HAP-1 (cell line): ENCODE results near the gene CASK.

Experiments used
- DNase-seq, 2 experiments: peaks; one replicate each; pipeline ENCODE4 v3.0.0-alpha.2; 2016 to 2020; ENCODE audit warnings: low spot score in 2 of 2
- H3K27me3 ChIP-seq: fragments of 250-450 bp; sonication (Bioruptor Pico); 2 replicates; pipeline ENCODE4 v1.5.1; 2020; ENCODE audit warnings: low read depth, mild to moderate bottlenecking, moderate library complexity
- H3K36me3 ChIP-seq: fragments of 250-450 bp; sonication (Bioruptor Pico); replicated peaks from 2 replicates; pipeline ENCODE4 v1.5.1; 2020; ENCODE audit warnings: mild to moderate bottlenecking
- H3K4me1 ChIP-seq: fragments of 250-450 bp; sonication (Bioruptor Pico); 2 replicates; pipeline ENCODE4 v1.5.1; 2020; ENCODE audit warnings: mild to moderate bottlenecking
- H3K4me3 ChIP-seq: fragments of 250-450 bp; sonication (Bioruptor Pico); 2 replicates; pipeline ENCODE4 v1.5.1; 2020; ENCODE audit warnings: mild to moderate bottlenecking, moderate library complexity
- H3K9me3 ChIP-seq: fragments of 250-450 bp; sonication (Bioruptor Pico); 2 replicates; pipeline ENCODE4 v1.5.1; 2020; ENCODE audit warnings: mild to moderate bottlenecking, moderate library complexity
- in situ Hi-C: fragments of 300-500 bp; cut with MboI; formaldehyde crosslinking; loops from 3 replicates; pipeline ENCODE4 v1.14.3; 2020; ENCODE audit warnings: low sequenced_read_pairs, inconsistent platforms, mixed read lengths

CASK gene

GRCh38 chrX:41599507-41599906 is 323.8 kb downstream of the CASK start:
- H3K27me3 ChIP-seq, result no peaks in the 10 kb centered on the region
- no peaks in the 10 kb centered on the region for H3K36me3 ChIP-seq
- H3K4me1 ChIP-seq, result peaks cover 17% of the 10 kb centered on the region
- DNase-seq, result no peak
- no peaks in the 10 kb centered on the region for H3K9me3 ChIP-seq
- in situ Hi-C loops, result no loop called here
- H3K4me3 ChIP-seq, result no peak overlapping the region

GRCh38 chrX:41596596-41596995 is 326.8 kb downstream of the CASK start:
- H3K9me3 ChIP-seq, result no peaks in the 10 kb centered on the region
- H3K36me3 ChIP-seq, result no peaks in the 10 kb centered on the region
- in situ Hi-C loops, result no loop called here
- H3K4me1 ChIP-seq, result peaks cover 11% of the 10 kb centered on the region; the same call in 1 of the 2 replicates
- no peak overlapping the region for H3K4me3 ChIP-seq
- no peak for DNase-seq
- no peaks in the 10 kb centered on the region for H3K27me3 ChIP-seq

GRCh38 chrX:41594634-41595033 is 328.7 kb downstream of the CASK start:
- H3K36me3 ChIP-seq, result no peaks in the 10 kb centered on the region
- H3K9me3 ChIP-seq, result no peaks in the 10 kb centered on the region
- H3K4me1 ChIP-seq, result peaks cover 5% of the 10 kb centered on the region; the same call in 1 of the 2 replicates
- in situ Hi-C loops, result no loop called here
- no peak for DNase-seq
- no peaks in the 10 kb centered on the region for H3K27me3 ChIP-seq
- no peak overlapping the region for H3K4me3 ChIP-seq

- Histone ChIP-seq H3K36me3 (no peaks in the 10 kb centered on the region), H3K9me3 (no peaks in the 10 kb centered on the region), H3K27me3 (no peaks in the 10 kb centered on the region), H3K4me3 (no peak overlapping the region), H3K4me1 (no peaks in the 10 kb centered on the region)
- in situ Hi-C loops, result no loop called here
- DNase-seq, result no peak
Measured at GRCh38 chrX:41591906-41592305, 331.4 kb downstream of the CASK start.

DNA sequence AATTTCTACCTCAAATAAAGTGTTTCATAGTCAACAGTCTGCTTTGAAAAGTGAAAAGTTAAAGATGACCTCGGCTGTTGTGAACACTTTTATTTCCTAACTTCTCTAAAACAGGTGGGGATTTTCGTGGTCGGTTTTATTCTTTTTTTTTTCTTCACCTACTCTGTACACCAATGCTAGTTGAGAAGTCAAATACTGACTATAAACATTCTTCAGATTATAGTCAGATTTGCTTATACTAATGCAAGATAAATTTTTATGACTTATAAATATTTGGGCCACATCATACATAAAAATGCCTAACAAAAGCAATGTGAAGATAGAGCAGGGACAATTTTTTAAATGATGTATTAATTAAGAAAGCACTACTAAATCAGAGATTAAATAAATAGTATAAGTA is 332.7 kb downstream of the CASK start:
- H3K4me1 ChIP-seq, result no peaks in the 10 kb centered on the region
- H3K9me3 ChIP-seq, result no peaks in the 10 kb centered on the region
- no peak overlapping the region for H3K4me3 ChIP-seq
- DNase-seq, result no peak
- H3K36me3 ChIP-seq, result no peaks in the 10 kb centered on the region
- H3K27me3 ChIP-seq, result no peaks in the 10 kb centered on the region
- in situ Hi-C loops, result no loop called here

DNA sequence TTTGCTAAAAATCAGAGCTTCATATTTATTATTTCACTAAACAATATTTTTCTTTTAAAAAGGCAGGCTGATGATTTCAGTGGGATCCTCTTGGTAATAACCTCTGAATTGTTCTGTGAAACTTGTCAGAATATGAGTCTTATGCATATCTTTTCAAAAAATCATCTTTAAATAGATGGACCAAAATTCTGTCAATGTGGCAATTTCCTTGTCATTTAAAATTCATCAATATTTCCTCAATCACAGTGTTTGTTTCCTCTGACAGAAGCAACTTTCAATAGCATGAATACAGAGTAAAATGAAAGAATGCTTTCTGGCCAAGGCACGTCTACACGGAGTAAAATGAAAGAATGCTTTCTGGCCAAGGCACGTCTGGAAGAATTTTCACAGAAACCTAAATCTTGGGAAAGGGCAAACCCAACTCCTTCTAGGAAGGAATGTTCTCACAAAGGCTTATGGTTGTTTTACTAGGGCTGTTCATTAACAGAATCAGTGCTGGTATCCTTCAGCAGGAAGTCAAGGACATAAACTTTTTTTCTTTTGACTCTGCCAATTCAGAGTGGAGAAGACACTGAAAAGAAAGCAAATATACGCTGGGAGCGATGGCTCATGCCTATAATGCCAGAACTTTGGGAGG is 333.6 kb downstream of the CASK start:
- Histone ChIP-seq H3K36me3 (no peaks in the 10 kb centered on the region; the same call in 1 of the 2 replicates), H3K9me3 (no peaks in the 10 kb centered on the region), H3K27me3 (no peaks in the 10 kb centered on the region), H3K4me3 (no peak overlapping the region), H3K4me1 (no peaks in the 10 kb centered on the region)
- no peak for DNase-seq
- in situ Hi-C loops, result no loop called here

GRCh38 chrX:41588271-41588670 is 335.1 kb downstream of the CASK start:
- no peaks in the 10 kb centered on the region for H3K9me3 ChIP-seq
- no peaks in the 10 kb centered on the region; the same call in 1 of the 2 replicates for H3K36me3 ChIP-seq
- DNase-seq, result no peak
- no peaks in the 10 kb centered on the region for H3K4me1 ChIP-seq
- no peak overlapping the region for H3K4me3 ChIP-seq
- in situ Hi-C loops, result no loop called here
- H3K27me3 ChIP-seq, result no peaks in the 10 kb centered on the region

DNA sequence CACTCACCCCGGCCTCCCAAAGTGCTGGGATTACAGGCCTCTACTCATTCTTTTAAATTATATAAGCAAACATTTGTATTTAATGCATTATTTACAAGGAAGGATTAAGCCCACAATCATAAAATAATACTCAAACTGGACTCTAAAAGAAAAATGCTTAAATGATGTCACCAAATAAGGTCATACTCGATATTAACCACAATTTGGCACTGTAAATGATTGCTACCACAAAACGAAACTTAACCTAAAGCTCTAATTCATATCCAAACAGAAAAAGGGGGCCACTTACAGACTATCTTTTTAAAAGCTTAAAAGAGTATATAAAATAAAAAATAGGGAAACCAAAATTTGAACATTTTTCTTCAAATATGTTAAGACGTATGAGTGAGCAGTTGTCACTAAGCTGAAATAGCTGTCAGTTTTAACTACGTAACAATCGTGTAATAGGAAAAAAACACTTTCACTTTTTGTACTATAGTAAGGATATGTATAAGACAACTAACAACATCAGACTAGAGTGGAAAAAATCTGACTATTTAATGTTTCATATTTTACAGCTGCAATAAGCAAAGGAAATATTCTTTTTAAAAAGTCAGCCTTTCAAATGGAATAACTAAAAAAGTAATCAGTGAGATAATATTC is 342.8 kb downstream of the CASK start:
- H3K4me1 ChIP-seq, result no peaks in the 10 kb centered on the region
- no peaks in the 10 kb centered on the region for H3K27me3 ChIP-seq
- in situ Hi-C loops, result no loop called here

GRCh38 chrX:41563876-41564275 is 359.5 kb downstream of the CASK start:
- in situ Hi-C loops, result loop anchor here (25.0 kb wide), 1 partner anchor 198 kb away; no protein-coding TSS in a partner anchor
- no peak for DNase-seq

More for the DNA sequence above, 342.8 kb downstream of the CASK start:
- Histone ChIP-seq H3K36me3 (peaks cover 3% of the 10 kb centered on the region), H3K9me3 (no peaks in the 10 kb centered on the region), H3K4me3 (no peak overlapping the region)
- no peak for DNase-seq

DNA sequence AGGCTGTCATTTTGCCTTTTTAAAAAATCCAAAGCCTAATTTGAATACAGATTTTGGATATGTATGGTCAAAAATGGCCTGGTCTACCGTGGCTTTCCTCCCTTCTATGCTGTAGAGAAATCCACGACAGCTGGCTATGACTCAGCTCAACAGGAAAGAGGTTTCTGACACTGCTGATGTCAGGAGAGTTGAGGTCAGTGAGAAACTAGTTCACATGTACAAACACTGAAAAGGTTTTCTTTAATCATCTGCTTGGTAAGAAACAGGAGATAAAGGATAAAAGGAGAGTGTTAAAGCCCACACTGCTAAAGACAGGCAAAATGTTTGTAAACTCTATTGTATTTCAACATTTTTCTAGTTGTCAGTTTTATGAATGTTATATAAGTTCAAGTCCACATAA is 362.3 kb downstream of the CASK start:
- H3K9me3 ChIP-seq, result no peaks in the 10 kb centered on the region
- DNase-seq, result no peak
- H3K36me3 ChIP-seq, result no peaks in the 10 kb centered on the region
- H3K4me1 ChIP-seq, result peaks cover 8% of the 10 kb centered on the region
- no peak overlapping the region for H3K4me3 ChIP-seq
- no peaks in the 10 kb centered on the region for H3K27me3 ChIP-seq
- in situ Hi-C loops, result loop anchor here (25.0 kb wide), 1 partner anchor 201 kb away; no protein-coding TSS in a partner anchor

More at GRCh38 chrX:41563876-41564275, 359.5 kb downstream of the CASK start:
- no peaks in the 10 kb centered on the region for H3K9me3 ChIP-seq
- H3K36me3 ChIP-seq, result no peaks in the 10 kb centered on the region
- peaks cover 8% of the 10 kb centered on the region for H3K4me1 ChIP-seq
- H3K27me3 ChIP-seq, result no peaks in the 10 kb centered on the region
- no peak overlapping the region for H3K4me3 ChIP-seq

DNA sequence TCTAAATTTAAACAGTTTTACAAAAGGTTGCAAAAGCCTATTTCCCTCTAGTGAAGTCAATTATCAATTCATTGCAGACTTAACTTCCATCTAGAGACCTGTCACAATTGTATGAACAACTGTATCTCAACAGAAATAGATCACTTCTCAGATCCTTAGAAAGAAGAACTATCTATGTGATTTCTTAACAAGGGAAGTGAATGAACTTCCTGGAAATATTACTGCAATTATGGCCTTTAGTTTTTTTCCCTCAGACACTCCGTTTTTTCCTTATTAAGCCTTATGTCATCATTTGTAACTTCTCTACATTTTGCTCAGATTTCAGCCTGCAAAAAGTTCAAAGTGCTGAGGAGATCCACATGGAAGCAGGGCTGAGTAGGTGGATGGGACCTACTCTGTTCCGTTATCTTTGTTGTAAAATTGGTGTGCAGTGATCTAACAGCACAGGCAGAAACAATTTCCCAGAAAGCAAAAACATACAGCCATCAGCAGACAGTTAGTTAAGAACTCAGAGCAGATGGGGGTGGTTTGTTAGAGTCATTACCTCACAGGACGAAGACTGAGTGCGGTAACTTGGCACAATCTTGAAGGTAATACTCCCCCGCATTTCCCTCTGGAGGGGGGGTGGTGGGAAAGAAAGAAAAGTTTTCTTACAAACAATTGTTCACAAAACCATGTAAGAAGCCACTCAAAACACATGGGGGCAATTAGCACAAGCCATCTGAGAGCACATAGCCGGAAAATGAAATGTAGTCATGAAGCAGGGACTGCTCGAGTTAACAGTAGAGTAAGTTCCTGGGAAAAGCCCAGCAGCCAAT is 363.9 kb downstream of the CASK start:
- in situ Hi-C loops, result loop anchor here (25.0 kb wide), 1 partner anchor 203 kb away; no protein-coding TSS in a partner anchor
- Histone ChIP-seq H3K27me3 (no peaks in the 10 kb centered on the region), H3K4me1 (peaks cover 8% of the 10 kb centered on the region), H3K9me3 (no peaks in the 10 kb centered on the region), H3K4me3 (no peak overlapping the region), H3K36me3 (no peaks in the 10 kb centered on the region)
- DNase-seq, result peak in 1 of 2 experiments; percentile 10

GRCh38 chrX:41558531-41558930 is 364.8 kb downstream of the CASK start:
- Histone ChIP-seq H3K27me3 (no peaks in the 10 kb centered on the region), H3K4me3 (no peak overlapping the region), H3K36me3 (no peaks in the 10 kb centered on the region), H3K9me3 (no peaks in the 10 kb centered on the region), H3K4me1 (peaks cover 8% of the 10 kb centered on the region)
- peak; percentile 26 to 48 for DNase-seq
- in situ Hi-C loops, result loop anchor here (25.0 kb wide), 1 partner anchor 204 kb away; no protein-coding TSS in a partner anchor

DNA sequence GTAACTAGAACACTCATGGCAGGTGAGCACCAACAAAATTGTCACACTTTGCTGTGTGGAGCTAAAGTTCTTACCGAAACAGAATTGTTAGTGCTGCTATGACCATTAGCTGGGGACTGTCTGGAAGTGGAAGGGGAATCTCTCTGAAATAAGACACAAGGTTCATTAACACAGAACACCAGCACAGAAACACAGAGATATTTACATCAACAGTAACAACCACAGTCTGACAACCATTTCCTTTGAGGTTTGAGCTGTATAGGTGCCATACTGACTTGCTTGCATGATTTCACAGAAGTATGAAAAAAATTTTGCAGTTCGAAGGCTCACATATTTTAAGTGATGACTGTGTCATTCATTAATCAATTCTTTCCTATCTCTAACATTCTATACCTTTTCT is 366.4 kb downstream of the CASK start:
- Histone ChIP-seq H3K4me1 (peaks cover 8% of the 10 kb centered on the region), H3K4me3 (no peak overlapping the region), H3K27me3 (no peaks in the 10 kb centered on the region), H3K36me3 (no peaks in the 10 kb centered on the region), H3K9me3 (no peaks in the 10 kb centered on the region)
- in situ Hi-C loops, result loop anchor here (25.0 kb wide), 1 partner anchor 205 kb away; no protein-coding TSS in a partner anchor
- no peak for DNase-seq
